A549 treated with Mapracorat at 1 μM for 4 hours (cell line): ENCODE data around the gene LOXHD1. TPM values are rescaled to one million over a fixed set of nuclear protein-coding genes. Genes with fewer than 3 reads are reported as not detected.

ENCODE experiments used
- total RNA-seq: library from RNA; stranded (reverse); fragments of 200-300 nt; extraction: Qiagen RNA extraction; gene quantifications from 5 replicates; pipeline ENCODE4 v1.2.3, GENCODE V29; 2022

LOXHD1 gene
- total RNA-seq = not detected in 5 replicates

GRCh38 chr18:46657115-46657955 lies at the start of gene LOXHD1:
TSS of gene LOXHD1 (minus strand) at chr18:46657220. CDS start at chr18:46657033, 187 bp downstream.

Other genes with a start within 250 kb of the LOXHD1 start
- not detected in 5 replicates for gene ST8SIA5, start 99.8 kb upstream of the LOXHD1 start, total RNA-seq